Mesothelial cell of epicardium (in vitro differentiated cells): ENCODE data around the gene SLC27A4. TPM values are rescaled to one million over a fixed set of nuclear protein-coding genes. Genes with fewer than 3 reads are reported as not detected.

ENCODE experiments used
- DNase-seq, 2 experiments: peaks; one replicate each; pipeline ENCODE4 v3.0.0; 2021; ENCODE audit warnings: low spot score in 2 of 2; ENCODE audit not compliant: unreplicated experiment in 2 of 2
- H3K27ac Mint-ChIP-seq: 2 replicates; pipeline ENCODE4 v1.8.0; 2021; ENCODE audit warnings: mixed read lengths
- H3K27me3 Mint-ChIP-seq: 2 replicates; pipeline ENCODE4 v1.8.0; 2021; ENCODE audit warnings: low read depth, mixed read lengths
- H3K36me3 Mint-ChIP-seq: 2 replicates; pipeline ENCODE4 v1.8.0; 2021; ENCODE audit warnings: mixed read lengths
- H3K4me1 Mint-ChIP-seq: 2 replicates; pipeline ENCODE4 v1.8.0; 2021; ENCODE audit warnings: mixed read lengths
- H3K4me3 Mint-ChIP-seq: 2 replicates; pipeline ENCODE4 v1.8.0; 2021; ENCODE audit warnings: mild to moderate bottlenecking, moderate library complexity, mixed read lengths
- H3K9me3 Mint-ChIP-seq: 2 replicates; pipeline ENCODE4 v1.8.0; 2021; ENCODE audit warnings: mixed read lengths
- total RNA-seq: library from RNA; stranded (reverse); gene quantifications from 3 replicates; pipeline ENCODE4 v1.2.1, GENCODE V29; 2021
- TF ChIP-seq, protein P1 (sequence below): fragments of 200-600 bp; sonication (generic); IDR thresholded peaks from one replicate; pipeline ENCODE4 v1.5.0; 2021; ENCODE audit warnings: antibody characterized with exemption; ENCODE audit not compliant: unreplicated experiment

The SLC27A4 gene
- total RNA-seq, 1 donor from 2014 or later = 18.5 TPM

DNA sequence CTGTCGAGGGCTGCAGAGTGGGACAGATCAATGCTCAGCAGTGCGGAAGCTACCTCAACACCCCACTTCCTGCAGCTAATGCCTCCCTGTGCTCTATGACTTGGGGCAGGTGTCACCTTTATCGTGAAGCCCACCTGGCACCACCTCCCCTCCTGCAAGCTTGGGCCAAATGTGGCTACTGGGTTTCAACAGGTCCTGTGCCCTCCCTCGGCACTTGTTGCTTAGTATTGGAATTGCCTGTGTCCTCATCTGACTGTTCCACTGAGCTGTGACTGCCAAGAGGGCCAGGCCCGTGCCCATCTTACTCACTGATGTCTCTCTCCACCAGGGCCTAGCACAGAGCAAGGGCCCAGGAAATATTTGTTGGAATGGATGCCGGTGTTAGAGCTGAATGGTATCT is 9.4 kb downstream of the SLC27A4 start:
- H3K36me3 Mint-ChIP-seq = peaks cover 13% of the 10 kb centered on the region
- H3K4me3 Mint-ChIP-seq = no peak overlapping the region
- no peak overlapping the region for H3K27ac Mint-ChIP-seq
- TF ChIP-seq, protein P1, sequence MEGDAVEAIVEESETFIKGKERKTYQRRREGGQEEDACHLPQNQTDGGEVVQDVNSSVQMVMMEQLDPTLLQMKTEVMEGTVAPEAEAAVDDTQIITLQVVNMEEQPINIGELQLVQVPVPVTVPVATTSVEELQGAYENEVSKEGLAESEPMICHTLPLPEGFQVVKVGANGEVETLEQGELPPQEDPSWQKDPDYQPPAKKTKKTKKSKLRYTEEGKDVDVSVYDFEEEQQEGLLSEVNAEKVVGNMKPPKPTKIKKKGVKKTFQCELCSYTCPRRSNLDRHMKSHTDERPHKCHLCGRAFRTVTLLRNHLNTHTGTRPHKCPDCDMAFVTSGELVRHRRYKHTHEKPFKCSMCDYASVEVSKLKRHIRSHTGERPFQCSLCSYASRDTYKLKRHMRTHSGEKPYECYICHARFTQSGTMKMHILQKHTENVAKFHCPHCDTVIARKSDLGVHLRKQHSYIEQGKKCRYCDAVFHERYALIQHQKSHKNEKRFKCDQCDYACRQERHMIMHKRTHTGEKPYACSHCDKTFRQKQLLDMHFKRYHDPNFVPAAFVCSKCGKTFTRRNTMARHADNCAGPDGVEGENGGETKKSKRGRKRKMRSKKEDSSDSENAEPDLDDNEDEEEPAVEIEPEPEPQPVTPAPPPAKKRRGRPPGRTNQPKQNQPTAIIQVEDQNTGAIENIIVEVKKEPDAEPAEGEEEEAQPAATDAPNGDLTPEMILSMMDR = no peak
- no peak for DNase-seq
- H3K9me3 Mint-ChIP-seq = no peaks in the 10 kb centered on the region
- no peaks in the 10 kb centered on the region for H3K4me1 Mint-ChIP-seq
- no peaks in the 10 kb centered on the region for H3K27me3 Mint-ChIP-seq

DNA sequence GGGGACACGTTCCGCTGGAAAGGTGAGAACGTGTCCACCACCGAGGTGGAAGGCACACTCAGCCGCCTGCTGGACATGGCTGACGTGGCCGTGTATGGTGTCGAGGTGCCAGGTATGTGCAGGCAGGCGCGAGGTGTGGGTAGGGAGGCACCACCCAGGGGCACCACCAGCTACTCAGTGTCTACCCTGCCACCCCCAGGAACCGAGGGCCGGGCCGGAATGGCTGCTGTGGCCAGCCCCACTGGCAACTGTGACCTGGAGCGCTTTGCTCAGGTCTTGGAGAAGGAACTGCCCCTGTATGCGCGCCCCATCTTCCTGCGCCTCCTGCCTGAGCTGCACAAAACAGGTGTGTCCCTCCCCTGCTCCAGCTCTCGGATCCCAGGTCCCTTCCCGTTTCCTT is 15.1 kb downstream of the SLC27A4 start:
- TF ChIP-seq, protein P1 = no peak
- DNase-seq = no peak
- Mint-ChIP-seq H3K27ac (no peak overlapping the region), H3K4me3 (no peak overlapping the region), H3K9me3 (no peaks in the 10 kb centered on the region), H3K36me3 (peaks cover 15% of the 10 kb centered on the region), H3K27me3 (no peaks in the 10 kb centered on the region), H3K4me1 (no peaks in the 10 kb centered on the region)

DNA sequence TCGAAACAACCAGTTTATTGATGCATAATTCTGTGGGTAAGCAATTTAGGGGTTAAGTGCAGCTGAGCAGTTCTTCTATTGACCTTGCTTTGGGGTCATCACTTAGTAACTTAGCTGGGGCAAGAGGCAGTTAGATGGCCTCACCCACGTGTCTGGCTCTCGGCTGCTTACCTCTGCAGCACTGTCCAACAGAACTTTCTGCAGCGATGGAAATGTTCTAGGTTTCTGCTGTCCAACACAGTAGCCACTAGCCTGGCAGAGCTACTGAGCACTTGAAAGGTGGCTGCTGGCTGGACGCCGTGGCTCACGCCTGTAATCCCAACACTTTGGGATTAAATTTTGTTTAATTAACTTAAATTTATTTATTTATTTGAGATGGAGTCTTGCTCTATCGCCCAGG is 17.8 kb downstream of the SLC27A4 start:
- TF ChIP-seq, protein P1 = no peak
- no peaks in the 10 kb centered on the region for H3K27me3 Mint-ChIP-seq
- no peak for DNase-seq
- no peak overlapping the region for H3K4me3 Mint-ChIP-seq
- peaks cover 10% of the 10 kb centered on the region for H3K36me3 Mint-ChIP-seq
- peaks cover 8% of the 10 kb centered on the region for H3K4me1 Mint-ChIP-seq
- no peak overlapping the region for H3K27ac Mint-ChIP-seq
- H3K9me3 Mint-ChIP-seq = no peaks in the 10 kb centered on the region

DNA sequence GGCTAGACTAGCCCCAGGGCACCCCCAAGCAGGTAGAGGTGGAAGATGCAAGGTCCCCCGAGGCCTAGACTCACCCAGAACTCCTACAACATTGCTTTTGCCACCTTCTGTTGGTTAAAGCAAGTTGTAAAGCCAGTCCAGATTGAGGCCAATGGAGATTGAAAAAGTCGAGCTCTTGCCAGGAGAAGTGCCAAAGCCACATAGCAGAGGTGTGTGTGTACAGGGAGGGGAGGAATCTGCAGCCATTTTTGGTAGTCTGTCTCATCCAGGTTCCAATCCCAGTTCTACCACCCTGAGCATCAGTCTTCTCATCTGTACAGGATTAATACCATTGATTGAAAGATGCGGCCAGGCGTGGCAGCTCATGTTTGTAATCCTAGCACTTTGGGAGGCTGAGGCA is 18.5 kb downstream of the SLC27A4 start:
- Mint-ChIP-seq H3K4me3 (no peak overlapping the region), H3K27ac (no peak overlapping the region), H3K4me1 (peaks cover 8% of the 10 kb centered on the region), H3K36me3 (peaks cover 10% of the 10 kb centered on the region), H3K9me3 (no peaks in the 10 kb centered on the region), H3K27me3 (no peaks in the 10 kb centered on the region)
- no peak for DNase-seq
- TF ChIP-seq, protein P1 = no peak

DNA sequence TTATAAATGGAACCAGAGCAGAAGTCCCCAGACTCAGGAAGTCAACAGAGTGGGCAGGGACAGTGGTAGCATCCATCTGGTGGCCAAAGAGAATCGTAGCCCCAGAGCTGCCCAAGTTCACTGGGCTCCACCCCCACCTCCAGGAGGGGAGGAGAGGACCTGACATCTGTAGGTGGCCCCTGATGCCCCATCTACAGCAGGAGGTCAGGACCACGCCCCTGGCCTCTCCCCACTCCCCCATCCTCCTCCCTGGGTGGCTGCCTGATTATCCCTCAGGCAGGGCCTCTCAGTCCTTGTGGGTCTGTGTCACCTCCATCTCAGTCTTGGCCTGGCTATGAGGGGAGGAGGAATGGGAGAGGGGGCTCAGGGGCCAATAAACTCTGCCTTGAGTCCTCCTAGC is 20.5 kb downstream of the SLC27A4 start:
- Mint-ChIP-seq H3K27ac (peak overlapping the region; percentile 73), H3K4me1 (peaks cover 15% of the 10 kb centered on the region), H3K27me3 (no peaks in the 10 kb centered on the region), H3K36me3 (peaks cover 4% of the 10 kb centered on the region), H3K4me3 (no peak overlapping the region), H3K9me3 (no peaks in the 10 kb centered on the region)
- TF ChIP-seq, protein P1 = no peak
- DNase-seq = no peak
